B cell (primary cell): ENCODE results near the gene AATK. TPM values are rescaled to one million over a fixed set of nuclear protein-coding genes. Genes with fewer than 3 reads are reported as not detected.

Source experiments
- ATAC-seq: fragments of 200-7000 bp; cut with Tn5 transposase; one replicate; pipeline ENCODE4 v1.10.0; 2021; ENCODE audit warnings: low read depth, mild to moderate bottlenecking, moderate number of reproducible peaks, moderate library complexity
- CTCF ChIA-PET: fragments of 350-600 bp; sonication (Branson Sonifier 250); formaldehyde crosslinking; loops from one replicate; lab custom pipeline; 2021; ENCODE audit warnings: antibody characterized with exemption, inconsistent platforms; lab: Charles Lee
- POLR2A ChIA-PET: fragments of 350-600 bp; sonication (Branson Sonifier 250); formaldehyde crosslinking; loops from one replicate; lab custom pipeline; 2021; ENCODE audit warnings: antibody characterized with exemption; lab: Charles Lee
- DNase-seq: peaks from one replicate; pipeline ENCODE4 v3.0.0; 2013
- H2AFZ ChIP-seq: 2 replicates; pipeline ENCODE4 v1.6.1; 2012; ENCODE audit warnings: mild to moderate bottlenecking, low read depth, low read length; ENCODE audit not compliant: insufficient read depth, poor library complexity, severe bottlenecking
- H3K27ac ChIP-seq, 2 donors: 1 replicate in 1 of 2; 2 replicates in 1 of 2; pipeline ENCODE4 v1.5.1; 2012 to 2013; ENCODE audit warnings: low read length in 2 of 2, mild to moderate bottlenecking in 2 of 2, moderate library complexity in 1 of 2
- H3K27me3 ChIP-seq, 4 experiments: fragments of 200-600 bp in 1 of 4; sonication (generic) in 1 of 4; replicated peaks in 1 of 4; 1 replicate in 2 of 4; 2 replicates in 2 of 4; pipeline versions ENCODE4 v1.6.1 to v1.7.0; 2013 to 2016; ENCODE audit warnings: low read length in 3 of 4, mild to moderate bottlenecking in 2 of 4, mixed read lengths in 1 of 4, moderate library complexity in 1 of 4; ENCODE audit not compliant: insufficient read depth in 4 of 4, control insufficient read depth in 3 of 4; ENCODE audit errors: control extremely low read depth in 1 of 4
- H3K36me3 ChIP-seq, 2 experiments: replicated peaks in 1 of 2; 1 replicate in 1 of 2; 2 replicates in 1 of 2; pipeline versions ENCODE4 v1.6.1 to v1.7.1; 2013; ENCODE audit warnings: low read length in 1 of 2; ENCODE audit not compliant: insufficient read depth in 2 of 2, control insufficient read depth in 1 of 2; ENCODE audit errors: control extremely low read depth in 1 of 2, extremely low read depth in 1 of 2
- H3K4me1 ChIP-seq, 2 donors: fragments of 200-600 bp in 1 of 2; sonication (generic) in 1 of 2; 1 replicate in 1 of 2; 2 replicates in 1 of 2; pipeline versions ENCODE4 v1.5.1 to v1.6.1; 2013 to 2017; ENCODE audit warnings: low read length in 2 of 2; ENCODE audit not compliant: control insufficient read depth in 2 of 2, insufficient read depth in 2 of 2
- H3K4me2 ChIP-seq: replicated peaks from 2 replicates; pipeline ENCODE3; 2012; ENCODE audit warnings: mild to moderate bottlenecking, low read depth, low read length; ENCODE audit not compliant: poor library complexity, severe bottlenecking
- H3K4me3 ChIP-seq, 5 experiments: fragments of 200-600 bp in 1 of 5; sonication (generic) in 1 of 5; 1 replicate in 3 of 5; 2 replicates in 2 of 5; pipeline versions ENCODE4 v1.5.1 to v1.7.0; 2011 to 2016; ENCODE audit warnings: low read length in 4 of 5, mild to moderate bottlenecking in 4 of 5, low read depth in 2 of 5, control low read depth in 1 of 5, moderate library complexity in 1 of 5; ENCODE audit not compliant: insufficient read depth in 1 of 5; ENCODE audit errors: control extremely low read depth in 1 of 5, extremely low read depth in 1 of 5
- H3K79me2 ChIP-seq: fragments of 200-600 bp; sonication (generic); one replicate; pipeline ENCODE4 v1.6.0; 2016; ENCODE audit warnings: low read length; ENCODE audit not compliant: control insufficient read depth, insufficient read depth
- H3K9ac ChIP-seq: fragments of 200-600 bp; sonication (generic); 2 replicates; pipeline ENCODE4 v1.6.1; 2017; ENCODE audit warnings: mild to moderate bottlenecking, low read length, moderate library complexity
- H3K9me3 ChIP-seq, 3 donors: one replicate each; pipeline versions ENCODE4 v1.6.1 to v1.7.1; 2013; ENCODE audit warnings: low read length in 2 of 3; ENCODE audit not compliant: control insufficient read depth in 2 of 3, insufficient read depth in 1 of 3; ENCODE audit errors: control extremely low read depth in 1 of 3
- H4K20me1 ChIP-seq: 2 replicates; pipeline ENCODE4 v1.6.0; 2012; ENCODE audit warnings: mild to moderate bottlenecking, low read length; ENCODE audit not compliant: insufficient read depth, control insufficient read depth, poor library complexity, severe bottlenecking
- H3K27ac Mint-ChIP-seq: one replicate; pipeline ENCODE4 v1.8.0; 2021; ENCODE audit warnings: mixed read lengths
- H3K27me3 Mint-ChIP-seq: one replicate; pipeline ENCODE4 v1.8.0; 2021; ENCODE audit warnings: mixed read lengths
- H3K4me1 Mint-ChIP-seq: one replicate; pipeline ENCODE4 v1.8.0; 2021; ENCODE audit warnings: mixed read lengths
- H3K4me3 Mint-ChIP-seq: one replicate; pipeline ENCODE4 v1.8.0; 2021; ENCODE audit warnings: mixed read lengths
- H3K9me3 Mint-ChIP-seq: one replicate; pipeline ENCODE4 v1.8.0; 2022; ENCODE audit warnings: mixed read lengths; ENCODE audit not compliant: insufficient read depth
- EZH2 ChIP-seq: IDR thresholded peaks from 2 replicates; pipeline ENCODE4 v1.6.1; 2012; ENCODE audit warnings: borderline replicate concordance, low read depth, mild to moderate bottlenecking, moderate library complexity, low read length; ENCODE audit not compliant: insufficient read depth, poor library complexity, severe bottlenecking
- WGBS: methylation state at CpG from one replicate; pipeline ENCODE4 v1.1.5; 2013; ENCODE audit warnings: missing lambda C conversion rate; ENCODE audit not compliant: insufficient coverage; 5-methylcytosine and 5-hydroxymethylcytosine counted together
- intact Hi-C: fragments of 100-400 bp; cut with micrococcal nuclease; formaldehyde crosslinking; loops from one replicate; pipeline ENCODE4 v1.10.0; 2022
- polyA plus RNA-seq: library from polyadenylated mRNA; depleted of rRNA; stranded (reverse); fragments of >200 nt; gene quantifications from 2 replicates; pipeline ENCODE4 v1.2.3, GENCODE V29; 2012
- total RNA-seq, 2 donors: library from RNA; stranded (reverse); fragments of 120-200 nt in 1 of 2; gene quantifications; 1 replicate in 1 of 2; 2 replicates in 1 of 2; pipeline versions ENCODE4 v1.2.3 to v1.2.4, GENCODE V29; 2013 to 2022
- TF ChIP-seq, protein P1 (sequence below): fragments of 200-600 bp; IDR thresholded peaks from one replicate; pipeline ENCODE4 v1.8.0; 2022; ENCODE audit warnings: antibody characterized with exemption, mild to moderate bottlenecking

Gene AATK
- total and polyA plus RNA-seq, 2 donors (not counting 1 experiment from before 2014, with no cell fraction given), result 0.21 to 1.7 TPM

DNA sequence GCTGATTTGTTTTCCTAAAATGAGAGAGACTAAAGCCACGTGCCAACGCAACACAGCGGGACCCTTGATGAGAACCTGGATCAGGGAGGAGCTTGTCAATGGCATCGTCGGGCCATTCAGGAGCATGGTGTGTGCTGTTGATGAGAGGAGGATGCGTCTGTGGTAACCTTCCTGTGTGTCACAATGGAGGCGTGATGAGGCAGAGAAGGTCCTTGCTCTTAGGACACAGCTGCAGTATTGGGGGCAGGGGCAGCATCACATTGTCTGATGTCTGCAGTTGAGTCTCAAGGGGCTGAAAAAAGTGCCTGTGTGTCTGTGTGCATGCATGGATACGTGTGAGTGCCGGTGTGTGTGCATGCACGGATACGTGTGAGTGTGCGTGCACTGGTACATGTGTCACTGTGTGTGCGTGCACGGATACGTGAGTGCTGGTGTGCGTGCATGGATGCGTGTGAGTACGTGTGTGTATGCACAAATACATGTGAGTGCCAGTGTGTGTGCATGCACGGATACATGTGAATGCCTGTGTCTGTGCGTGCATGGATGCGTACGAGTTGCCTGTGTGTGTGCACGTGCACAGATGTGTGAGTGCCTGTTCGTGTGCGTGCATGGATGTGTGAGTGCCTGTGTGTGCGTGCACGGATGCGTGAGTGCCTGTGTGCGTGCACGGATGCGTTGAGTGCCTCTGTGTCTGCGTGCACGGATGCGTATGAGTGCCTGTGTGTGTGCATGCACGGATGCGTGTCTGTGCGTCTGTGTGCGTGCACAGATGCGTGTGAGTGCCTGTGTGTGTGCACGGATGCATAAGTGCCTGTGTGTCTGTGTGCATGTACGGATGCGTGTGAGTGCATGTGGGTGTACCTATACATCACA is 91.8 kb downstream of the AATK start:
- POLR2A ChIA-PET, result no interaction called here

More for the DNA sequence above, 91.8 kb downstream of the AATK start:
- WGBS, result 94% methylated on average over 42 of the region's 42 CpGs
- intact Hi-C loops, result no loop called here
- ATAC-seq (no peak), DNase-seq (no peak)
- Histone ChIP-seq H3K27me3 (no peaks in the 10 kb centered on the region), H3K4me3 (no peak overlapping the region), H3K4me1 (no peaks in the 10 kb centered on the region), H3K27ac (no peak overlapping the region), H4K20me1 (no peaks in the 10 kb centered on the region), H2AFZ (no peak overlapping the region), H3K9me3 (peaks cover 0 to 4% (median 0%) of the 10 kb centered on the region in 3 donors), H3K9ac (no peak overlapping the region), H3K36me3 (no peaks in the 10 kb centered on the region), H3K79me2 (no peaks in the 10 kb centered on the region), H3K4me2 (no peak overlapping the region)
- CTCF ChIA-PET, result no interaction called here
- H3K27ac Mint-ChIP-seq, result no peak overlapping the region
- TF ChIP-seq EZH2, result no peak
- TF ChIP-seq, protein P1, sequence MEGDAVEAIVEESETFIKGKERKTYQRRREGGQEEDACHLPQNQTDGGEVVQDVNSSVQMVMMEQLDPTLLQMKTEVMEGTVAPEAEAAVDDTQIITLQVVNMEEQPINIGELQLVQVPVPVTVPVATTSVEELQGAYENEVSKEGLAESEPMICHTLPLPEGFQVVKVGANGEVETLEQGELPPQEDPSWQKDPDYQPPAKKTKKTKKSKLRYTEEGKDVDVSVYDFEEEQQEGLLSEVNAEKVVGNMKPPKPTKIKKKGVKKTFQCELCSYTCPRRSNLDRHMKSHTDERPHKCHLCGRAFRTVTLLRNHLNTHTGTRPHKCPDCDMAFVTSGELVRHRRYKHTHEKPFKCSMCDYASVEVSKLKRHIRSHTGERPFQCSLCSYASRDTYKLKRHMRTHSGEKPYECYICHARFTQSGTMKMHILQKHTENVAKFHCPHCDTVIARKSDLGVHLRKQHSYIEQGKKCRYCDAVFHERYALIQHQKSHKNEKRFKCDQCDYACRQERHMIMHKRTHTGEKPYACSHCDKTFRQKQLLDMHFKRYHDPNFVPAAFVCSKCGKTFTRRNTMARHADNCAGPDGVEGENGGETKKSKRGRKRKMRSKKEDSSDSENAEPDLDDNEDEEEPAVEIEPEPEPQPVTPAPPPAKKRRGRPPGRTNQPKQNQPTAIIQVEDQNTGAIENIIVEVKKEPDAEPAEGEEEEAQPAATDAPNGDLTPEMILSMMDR, result no peak
- H3K9me3 Mint-ChIP-seq, result no peaks in the 10 kb centered on the region
- no peaks in the 10 kb centered on the region for H3K4me1 Mint-ChIP-seq
- no peaks in the 10 kb centered on the region for H3K27me3 Mint-ChIP-seq
- no peak overlapping the region for H3K4me3 Mint-ChIP-seq
